ENCODE results near the gene FBLN2.

FBLN2 gene

DNA sequence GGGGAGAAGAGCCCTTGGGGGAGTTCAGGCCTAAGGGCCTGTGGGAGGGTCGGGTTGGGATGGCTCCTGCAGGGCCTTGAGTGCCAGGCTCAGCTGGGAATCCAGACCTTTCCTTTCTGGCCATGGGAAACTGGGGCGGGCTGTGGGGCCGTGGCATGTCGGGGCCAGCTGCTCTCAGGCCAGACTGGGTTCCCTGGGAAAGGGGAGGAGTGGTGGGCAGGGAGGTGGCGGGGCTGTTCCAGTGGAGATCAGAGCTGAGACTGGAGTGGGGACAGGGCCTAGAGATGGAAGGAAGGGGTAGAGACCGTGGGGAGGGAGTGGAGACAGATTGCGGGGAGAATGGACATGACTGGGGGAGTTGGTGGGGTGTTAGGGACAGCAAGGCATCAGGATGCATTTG is 20.3 kb downstream of the FBLN2 start:
- DNase-seq (ENCODE audit: low spot score), result no peak
- TF ChIP-seq, protein P1, sequence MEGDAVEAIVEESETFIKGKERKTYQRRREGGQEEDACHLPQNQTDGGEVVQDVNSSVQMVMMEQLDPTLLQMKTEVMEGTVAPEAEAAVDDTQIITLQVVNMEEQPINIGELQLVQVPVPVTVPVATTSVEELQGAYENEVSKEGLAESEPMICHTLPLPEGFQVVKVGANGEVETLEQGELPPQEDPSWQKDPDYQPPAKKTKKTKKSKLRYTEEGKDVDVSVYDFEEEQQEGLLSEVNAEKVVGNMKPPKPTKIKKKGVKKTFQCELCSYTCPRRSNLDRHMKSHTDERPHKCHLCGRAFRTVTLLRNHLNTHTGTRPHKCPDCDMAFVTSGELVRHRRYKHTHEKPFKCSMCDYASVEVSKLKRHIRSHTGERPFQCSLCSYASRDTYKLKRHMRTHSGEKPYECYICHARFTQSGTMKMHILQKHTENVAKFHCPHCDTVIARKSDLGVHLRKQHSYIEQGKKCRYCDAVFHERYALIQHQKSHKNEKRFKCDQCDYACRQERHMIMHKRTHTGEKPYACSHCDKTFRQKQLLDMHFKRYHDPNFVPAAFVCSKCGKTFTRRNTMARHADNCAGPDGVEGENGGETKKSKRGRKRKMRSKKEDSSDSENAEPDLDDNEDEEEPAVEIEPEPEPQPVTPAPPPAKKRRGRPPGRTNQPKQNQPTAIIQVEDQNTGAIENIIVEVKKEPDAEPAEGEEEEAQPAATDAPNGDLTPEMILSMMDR (IDR thresholded peaks at IDR 0.05; ENCODE audit: extremely low read depth, missing control alignments), result no peak

DNA sequence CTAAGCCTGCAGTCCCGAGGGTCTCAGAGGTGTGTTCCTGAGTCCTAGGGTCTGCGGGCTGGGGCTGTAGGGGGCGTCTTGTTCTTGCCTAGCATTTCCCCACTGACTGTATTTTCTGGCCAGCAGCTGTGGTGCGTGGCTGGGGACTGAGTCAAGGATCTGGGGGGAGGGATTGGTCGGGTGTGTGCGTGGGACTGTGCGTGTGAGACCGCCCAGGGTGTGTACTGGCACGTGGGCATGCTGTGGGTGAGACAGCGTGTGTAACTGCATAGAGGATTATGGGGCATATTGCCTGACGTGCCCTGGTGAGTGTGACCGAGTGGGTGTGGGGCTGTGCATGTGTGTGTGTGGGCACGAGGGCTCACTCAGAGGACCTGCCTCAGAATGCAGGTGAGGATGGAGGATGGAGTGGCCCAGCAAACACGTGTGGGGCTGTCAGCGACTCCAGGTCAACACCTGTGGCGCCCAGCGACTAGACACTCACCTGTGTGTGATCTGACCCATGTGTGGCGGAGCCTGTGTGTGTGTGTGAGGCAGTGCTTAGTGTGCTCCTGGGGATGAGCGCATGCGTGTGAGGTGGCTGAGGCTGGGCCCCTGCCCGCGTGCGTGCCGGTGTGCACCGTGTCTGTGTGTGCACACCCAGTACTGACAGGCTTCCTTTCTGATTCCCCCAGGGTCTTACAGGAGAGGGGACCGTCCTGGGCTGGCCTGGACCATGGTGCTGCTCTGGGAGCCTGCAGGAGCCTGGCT is 20.9 kb downstream of the FBLN2 start:
- no peak for DNase-seq (ENCODE audit: low spot score)
- TF ChIP-seq, protein P1 (IDR thresholded peaks at IDR 0.05; ENCODE audit: extremely low read depth, missing control alignments), result no peak

DNA sequence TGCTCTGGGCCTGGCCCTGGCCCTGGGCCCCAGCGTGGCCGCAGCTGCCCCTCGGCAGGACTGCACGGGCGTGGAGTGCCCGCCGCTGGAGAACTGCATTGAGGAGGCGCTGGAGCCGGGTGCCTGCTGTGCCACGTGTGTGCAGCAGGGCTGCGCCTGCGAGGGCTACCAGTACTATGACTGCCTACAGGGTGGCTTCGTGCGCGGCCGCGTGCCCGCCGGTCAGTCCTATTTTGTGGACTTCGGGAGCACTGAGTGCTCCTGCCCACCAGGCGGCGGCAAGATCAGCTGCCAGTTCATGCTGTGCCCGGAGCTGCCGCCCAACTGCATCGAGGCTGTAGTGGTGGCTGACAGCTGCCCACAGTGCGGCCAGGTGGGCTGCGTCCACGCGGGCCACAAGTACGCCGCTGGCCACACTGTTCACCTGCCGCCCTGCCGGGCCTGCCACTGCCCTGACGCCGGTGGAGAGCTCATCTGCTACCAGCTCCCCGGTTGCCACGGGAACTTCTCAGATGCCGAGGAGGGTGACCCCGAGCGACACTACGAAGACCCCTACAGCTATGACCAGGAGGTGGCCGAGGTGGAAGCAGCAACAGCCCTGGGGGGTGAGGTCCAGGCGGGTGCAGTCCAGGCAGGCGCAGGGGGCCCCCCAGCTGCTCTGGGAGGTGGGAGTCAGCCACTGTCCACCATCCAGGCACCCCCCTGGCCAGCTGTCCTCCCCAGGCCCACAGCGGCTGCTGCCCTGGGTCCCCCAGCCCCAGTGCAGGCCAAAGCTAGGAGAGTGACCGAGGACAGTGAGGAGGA is 21.7 kb downstream of the FBLN2 start:
- TF ChIP-seq, protein P1 (IDR thresholded peaks at IDR 0.05; ENCODE audit: extremely low read depth, missing control alignments), result no peak
- DNase-seq (ENCODE audit: low spot score), result no peak

DNA sequence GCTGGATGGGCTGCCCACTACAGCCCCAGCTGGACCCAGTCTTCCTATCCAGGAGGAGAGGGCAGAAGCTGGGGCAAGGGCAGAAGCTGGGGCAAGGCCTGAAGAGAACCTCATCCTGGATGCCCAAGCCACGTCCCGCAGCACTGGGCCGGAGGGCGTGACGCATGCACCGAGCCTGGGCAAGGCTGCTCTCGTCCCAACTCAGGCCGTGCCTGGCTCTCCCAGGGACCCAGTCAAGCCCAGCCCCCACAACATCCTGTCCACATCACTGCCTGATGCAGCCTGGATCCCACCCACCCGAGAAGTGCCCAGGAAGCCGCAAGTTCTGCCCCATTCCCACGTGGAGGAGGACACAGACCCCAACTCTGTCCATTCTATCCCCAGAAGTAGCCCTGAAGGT is 22.3 kb downstream of the FBLN2 start:
- TF ChIP-seq, protein P1 (IDR thresholded peaks at IDR 0.05; ENCODE audit: extremely low read depth, missing control alignments), result no peak
- no peak for DNase-seq (ENCODE audit: low spot score)

DNA sequence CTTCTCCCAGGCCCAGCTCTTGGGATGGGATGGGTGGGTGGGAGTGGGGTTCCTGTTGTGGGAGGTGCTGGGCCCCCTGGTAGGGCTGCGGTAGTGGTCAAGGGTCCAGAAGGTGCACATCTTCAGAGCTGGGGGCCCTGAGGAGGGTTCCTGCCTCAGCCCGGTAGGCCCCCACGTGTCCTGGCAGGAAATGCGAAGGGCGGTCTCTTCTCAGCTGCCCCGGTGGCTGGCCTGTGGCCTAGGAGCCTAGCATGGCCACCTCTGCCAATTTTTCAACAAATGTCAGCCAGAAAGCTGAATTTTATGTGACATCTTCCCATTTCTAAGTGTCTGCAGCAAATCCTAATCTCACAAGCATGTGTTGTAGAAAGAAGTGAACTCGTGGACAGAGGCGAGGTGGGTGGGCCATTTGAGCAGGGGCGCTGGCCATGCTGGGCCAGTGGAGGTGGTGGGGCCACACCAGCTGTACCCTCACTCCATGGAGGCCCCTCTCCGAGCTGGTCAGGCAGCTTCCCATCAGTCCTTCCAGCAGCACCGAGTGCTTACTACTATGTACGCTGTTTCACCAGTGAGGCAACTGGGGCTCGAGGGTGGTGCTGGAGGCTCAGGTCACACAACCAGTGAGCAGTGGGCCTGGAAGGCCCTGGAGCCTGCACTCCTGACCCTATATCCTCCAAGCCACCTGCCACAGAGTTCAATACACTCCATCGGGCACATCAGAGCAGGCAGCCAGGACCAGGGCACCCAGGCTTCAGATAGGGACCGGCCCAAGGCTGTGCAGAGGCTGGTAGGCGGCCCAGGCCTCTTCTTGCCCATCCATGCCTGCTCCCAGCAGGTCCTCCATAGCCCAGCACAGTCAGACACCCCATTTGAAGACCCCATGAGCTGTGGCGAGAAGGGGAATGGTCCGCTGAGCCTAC is 23.2 kb downstream of the FBLN2 start:
- no peak for DNase-seq (ENCODE audit: low spot score)
- TF ChIP-seq, protein P1 (IDR thresholded peaks at IDR 0.05; ENCODE audit: extremely low read depth, missing control alignments), result no peak

DNA sequence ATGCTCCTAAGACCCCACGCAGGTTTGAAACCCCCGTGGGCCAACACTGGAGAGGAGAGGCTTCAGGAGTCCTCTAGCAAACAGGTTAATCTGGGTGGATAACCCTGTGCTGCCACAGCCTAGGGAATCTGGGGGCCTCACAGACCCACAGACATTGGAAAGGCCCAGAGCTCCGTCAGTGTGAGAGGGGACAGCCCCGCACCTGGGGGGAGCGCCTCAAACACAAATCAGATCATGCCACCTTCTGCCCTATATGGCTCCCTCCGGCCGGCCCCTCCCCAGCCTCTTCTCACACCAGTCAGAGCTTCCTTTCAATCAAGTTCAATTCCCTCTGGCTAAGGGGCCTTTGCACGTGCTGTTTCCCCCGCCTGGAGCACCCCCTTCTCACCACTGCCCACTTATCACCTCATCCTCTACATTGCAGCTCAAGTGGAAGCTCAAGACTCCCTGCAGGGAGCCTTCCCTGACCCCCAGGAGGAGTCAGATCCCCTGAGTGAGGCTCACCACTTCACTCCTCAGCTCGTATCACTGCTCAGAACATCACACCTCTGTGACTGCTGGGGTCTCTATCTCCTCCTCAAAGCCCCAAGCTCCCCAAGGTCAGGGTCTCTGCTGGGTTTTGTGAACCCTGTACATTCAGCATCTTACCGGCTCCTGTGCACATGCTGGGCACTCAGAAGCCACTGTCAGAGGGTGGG is 24.1 kb downstream of the FBLN2 start:
- no peak for DNase-seq (ENCODE audit: low spot score)
- TF ChIP-seq, protein P1 (IDR thresholded peaks at IDR 0.05; ENCODE audit: extremely low read depth, missing control alignments), result no peak

Measured in GM20000 (cell line).